A673 (cell line): ENCODE data around the gene RPL15.

ENCODE experiments used
- EZH2 ChIP-seq: fragments of 200-600 bp; sonication (generic); IDR thresholded peaks from 2 replicates; pipeline ENCODE4 v1.6.1; 2017; ENCODE audit warnings: borderline replicate concordance, low read depth, mild to moderate bottlenecking, mixed read lengths, antibody characterized with exemption, low read length; ENCODE audit not compliant: poor library complexity, severe bottlenecking
- TF ChIP-seq, protein P1 (sequence below): fragments of 300-800, 200-600 bp; sonication (generic); conservative IDR thresholded peaks from 2 replicates; pipeline ENCODE4 v1.5.1; 2017; ENCODE audit warnings: low read depth, mild to moderate bottlenecking, antibody characterized with exemption, low read length, moderate library complexity, mixed read lengths

DNA sequence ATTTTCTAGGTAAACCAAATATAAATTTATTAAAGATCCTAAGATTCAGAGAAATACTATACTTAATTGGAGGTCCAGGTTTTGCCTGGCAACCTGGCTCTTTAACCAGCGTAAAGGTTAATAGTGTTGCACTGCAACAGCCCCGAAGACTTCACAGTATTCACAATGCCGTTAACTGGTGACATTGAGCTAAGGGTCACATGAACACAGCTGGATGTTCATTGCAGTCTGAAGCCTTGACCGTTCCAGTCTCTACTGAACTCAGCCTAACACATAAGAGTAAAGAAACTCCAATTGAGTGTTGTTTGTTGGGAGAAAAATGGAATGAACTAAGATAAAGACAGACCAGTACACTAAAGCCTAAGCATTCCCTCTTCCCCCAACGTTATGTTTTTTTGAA is 27.0 kb upstream of the RPL15 start:
- TF ChIP-seq, protein P1, sequence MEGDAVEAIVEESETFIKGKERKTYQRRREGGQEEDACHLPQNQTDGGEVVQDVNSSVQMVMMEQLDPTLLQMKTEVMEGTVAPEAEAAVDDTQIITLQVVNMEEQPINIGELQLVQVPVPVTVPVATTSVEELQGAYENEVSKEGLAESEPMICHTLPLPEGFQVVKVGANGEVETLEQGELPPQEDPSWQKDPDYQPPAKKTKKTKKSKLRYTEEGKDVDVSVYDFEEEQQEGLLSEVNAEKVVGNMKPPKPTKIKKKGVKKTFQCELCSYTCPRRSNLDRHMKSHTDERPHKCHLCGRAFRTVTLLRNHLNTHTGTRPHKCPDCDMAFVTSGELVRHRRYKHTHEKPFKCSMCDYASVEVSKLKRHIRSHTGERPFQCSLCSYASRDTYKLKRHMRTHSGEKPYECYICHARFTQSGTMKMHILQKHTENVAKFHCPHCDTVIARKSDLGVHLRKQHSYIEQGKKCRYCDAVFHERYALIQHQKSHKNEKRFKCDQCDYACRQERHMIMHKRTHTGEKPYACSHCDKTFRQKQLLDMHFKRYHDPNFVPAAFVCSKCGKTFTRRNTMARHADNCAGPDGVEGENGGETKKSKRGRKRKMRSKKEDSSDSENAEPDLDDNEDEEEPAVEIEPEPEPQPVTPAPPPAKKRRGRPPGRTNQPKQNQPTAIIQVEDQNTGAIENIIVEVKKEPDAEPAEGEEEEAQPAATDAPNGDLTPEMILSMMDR, result no peak
- no peak for TF ChIP-seq EZH2
